Measurements from ENCODE around the gene IQGAP2. TPM values are rescaled to one million over a fixed set of nuclear protein-coding genes. Genes with fewer than 3 reads are reported as not detected.
"Not testable (repeated sequence)": the region's sequence is repeated elsewhere in the genome, so short reads cannot be mapped to it uniquely, and the experiment has no call there.

The IQGAP2 gene
- total and polyA plus RNA-seq, 5 donors, result 3.0 to 9.2 (median 6.2) TPM

GRCh38 chr5:76422742-76423141, 19.7 kb downstream of the IQGAP2 start:
- H3K4me1 ChIP-seq (ENCODE audit: control insufficient read depth, insufficient read depth, low read length), result no peaks in the 10 kb centered on the region
- ATAC-seq, result no peak
- DNase-seq, result no peak
- H3K4me3 ChIP-seq (ENCODE audit: low read length), result no peak overlapping the region
- no peaks in the 10 kb centered on the region for H3K9me3 ChIP-seq (ENCODE audit: control insufficient read depth, low read length)
- intact Hi-C loops (cut with DNase I), result no loop called here
- no peak overlapping the region for H3K27ac ChIP-seq (ENCODE audit: low read length)
- no peaks in the 10 kb centered on the region for H3K27me3 ChIP-seq (ENCODE audit: control insufficient read depth, insufficient read depth)
- 93% methylated on average over 3 of the region's 3 CpGs for WGBS

- intact Hi-C loops (cut with DNase I), result no loop called here
- DNase-seq (no peak), ATAC-seq (no peak)
- 54% methylated on average over 4 of the region's 4 CpGs for WGBS
- H3K27ac ChIP-seq (ENCODE audit: low read length), result no peak overlapping the region
- H3K4me3 ChIP-seq (ENCODE audit: low read length), result no peak overlapping the region
- no peaks in the 10 kb centered on the region for H3K9me3 ChIP-seq (ENCODE audit: control insufficient read depth, low read length)
- no peaks in the 10 kb centered on the region for H3K4me1 ChIP-seq (ENCODE audit: control insufficient read depth, insufficient read depth, low read length)
- no peaks in the 10 kb centered on the region for H3K27me3 ChIP-seq (ENCODE audit: control insufficient read depth, insufficient read depth)
These were observed 22.1 kb downstream of the IQGAP2 start for GRCh38 chr5:76425146-76425545.

- no peak overlapping the region for H3K4me3 ChIP-seq (ENCODE audit: low read length)
- no peak overlapping the region for H3K27ac ChIP-seq (ENCODE audit: low read length)
- intact Hi-C loops (cut with DNase I), result no loop called here
- H3K4me1 ChIP-seq (ENCODE audit: control insufficient read depth, insufficient read depth, low read length), result no peaks in the 10 kb centered on the region
- H3K27me3 ChIP-seq (ENCODE audit: control insufficient read depth, insufficient read depth), result no peaks in the 10 kb centered on the region
- ATAC-seq (no peak), DNase-seq (no peak)
- H3K9me3 ChIP-seq (ENCODE audit: control insufficient read depth, low read length), result no peaks in the 10 kb centered on the region
- 59% methylated on average over 12 of the region's 12 CpGs for WGBS
These were observed 23.1 kb downstream of the IQGAP2 start for GRCh38 chr5:76425928-76426804.

DNA sequence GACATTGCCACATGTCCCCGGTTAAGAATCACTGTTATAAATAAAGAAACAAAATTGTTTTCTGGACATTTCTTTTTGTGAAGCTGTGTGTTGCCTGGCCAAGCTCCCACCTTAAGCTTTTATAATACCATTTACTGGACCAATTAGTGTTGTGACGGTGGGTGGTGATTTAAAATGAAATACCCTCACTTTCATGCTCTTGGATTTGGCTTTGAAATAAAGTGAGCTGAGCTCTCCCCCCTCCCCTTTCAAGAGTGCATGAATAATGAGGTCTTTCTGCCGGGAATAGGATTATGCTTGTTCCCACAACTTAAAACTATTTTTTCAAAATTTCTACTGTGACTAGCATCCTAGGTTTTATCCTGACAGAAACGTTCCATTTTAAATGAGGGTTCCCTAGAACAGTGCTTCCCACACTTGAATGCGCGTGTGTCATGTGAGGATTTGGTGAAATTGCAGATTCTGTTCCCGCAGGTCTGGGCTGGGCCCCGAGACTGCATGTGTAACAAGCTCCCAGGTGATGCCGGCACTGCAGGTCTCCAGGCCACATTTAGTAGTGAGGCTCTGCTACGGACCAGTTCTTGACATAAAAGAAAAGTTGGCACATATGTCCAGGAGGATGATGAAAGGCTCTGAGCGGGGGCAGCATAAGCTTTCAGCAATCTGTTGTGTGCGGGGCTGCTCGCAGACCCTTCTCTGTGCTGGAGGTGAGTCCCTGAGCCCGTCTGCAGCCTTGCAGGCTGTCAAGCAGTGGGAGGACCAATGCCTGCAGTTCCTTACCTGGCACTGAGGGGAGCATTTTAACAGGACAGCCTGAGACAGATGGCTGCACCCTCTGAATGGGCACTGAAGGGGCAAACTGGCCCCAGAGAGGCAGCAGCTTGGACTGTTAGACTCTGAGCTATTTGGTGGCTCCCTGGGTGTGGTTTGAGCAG, 24.4 kb downstream of the IQGAP2 start:
- DNase-seq (no peak), ATAC-seq (no peak)
- Histone ChIP-seq H3K9me3 (ENCODE audit: control insufficient read depth, low read length) (no peaks in the 10 kb centered on the region), H3K27ac (ENCODE audit: low read length) (no peak overlapping the region), H3K4me3 (ENCODE audit: low read length) (no peak overlapping the region), H3K4me1 (ENCODE audit: control insufficient read depth, insufficient read depth, low read length) (no peaks in the 10 kb centered on the region), H3K27me3 (ENCODE audit: control insufficient read depth, insufficient read depth) (no peaks in the 10 kb centered on the region)
- intact Hi-C loops (cut with DNase I), result no loop called here
- 77% methylated on average over 14 of the region's 14 CpGs for WGBS

DNA sequence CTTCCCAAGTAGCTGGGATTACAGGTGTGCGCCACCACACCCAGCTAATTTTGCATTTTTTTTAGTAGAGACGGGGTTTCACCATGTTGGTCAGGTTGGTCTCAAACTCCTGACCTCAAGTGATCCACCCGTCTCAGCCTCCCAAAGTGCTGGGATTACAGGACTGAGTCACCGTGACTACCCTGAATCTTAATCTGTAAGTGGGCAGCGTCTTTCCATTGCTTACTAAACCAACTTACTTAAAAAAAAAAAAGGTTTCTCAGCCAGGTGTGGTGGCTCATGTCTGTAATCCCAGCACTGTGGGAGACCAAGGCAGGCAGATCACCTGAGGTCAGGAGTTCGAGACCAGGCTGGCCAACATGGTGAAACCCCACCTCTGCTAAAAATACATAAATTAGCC, 25.5 kb downstream of the IQGAP2 start:
- WGBS, result 96% methylated on average over 6 of the region's 6 CpGs
- H3K4me3 ChIP-seq (ENCODE audit: low read length); H3K4me1 ChIP-seq (ENCODE audit: control insufficient read depth, insufficient read depth, low read length); ATAC-seq; intact Hi-C loops (cut with DNase I); H3K27ac ChIP-seq (ENCODE audit: low read length); DNase-seq; H3K9me3 ChIP-seq (ENCODE audit: control insufficient read depth, low read length); H3K27me3 ChIP-seq (ENCODE audit: control insufficient read depth, insufficient read depth): not testable (repeated sequence)

- Histone ChIP-seq H3K4me3 (ENCODE audit: low read length) (no peak overlapping the region), H3K27ac (ENCODE audit: low read length) (no peak overlapping the region), H3K4me1 (ENCODE audit: control insufficient read depth, insufficient read depth, low read length) (no peaks in the 10 kb centered on the region), H3K9me3 (ENCODE audit: control insufficient read depth, low read length) (no peaks in the 10 kb centered on the region), H3K27me3 (ENCODE audit: control insufficient read depth, insufficient read depth) (no peaks in the 10 kb centered on the region)
- WGBS, result 34% methylated on average over 1 of the region's 1 CpG
- intact Hi-C loops (cut with DNase I), result no loop called here
- no peak for ATAC-seq
- no peak for DNase-seq
These were observed 30.2 kb downstream of the IQGAP2 start for GRCh38 chr5:76433261-76433660.

- H3K27me3 ChIP-seq (ENCODE audit: control insufficient read depth, insufficient read depth); ATAC-seq; H3K4me3 ChIP-seq (ENCODE audit: low read length); H3K4me1 ChIP-seq (ENCODE audit: control insufficient read depth, insufficient read depth, low read length); DNase-seq; H3K9me3 ChIP-seq (ENCODE audit: control insufficient read depth, low read length); H3K27ac ChIP-seq (ENCODE audit: low read length); intact Hi-C loops (cut with DNase I): not testable (repeated sequence)
- WGBS, result 76% methylated on average over 3 of the region's 3 CpGs
These were observed 34.4 kb downstream of the IQGAP2 start for GRCh38 chr5:76437507-76437906.

DNA sequence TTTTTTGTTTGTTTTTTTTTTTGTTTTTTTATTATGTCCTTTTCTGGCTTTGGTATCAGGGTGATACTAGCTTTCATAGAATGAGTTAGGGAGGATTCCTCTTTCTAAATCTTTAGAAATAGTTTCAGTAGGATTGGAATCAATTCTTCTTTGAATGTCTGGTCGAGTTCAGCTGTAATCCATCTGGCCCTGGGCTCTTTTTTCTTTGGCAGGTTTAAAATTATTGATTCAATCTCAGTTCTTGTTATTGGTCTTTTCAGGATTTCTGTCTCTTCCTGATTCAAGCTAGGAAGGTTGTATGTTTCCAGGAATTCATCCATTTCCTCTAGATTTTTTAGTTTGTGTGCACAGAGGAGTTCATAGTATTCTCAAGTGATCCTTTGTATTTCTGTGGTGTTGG, 34.9 kb downstream of the IQGAP2 start:
- H3K27ac ChIP-seq (ENCODE audit: low read length), result no peak overlapping the region
- H3K4me1 ChIP-seq (ENCODE audit: control insufficient read depth, insufficient read depth, low read length), result no peaks in the 10 kb centered on the region
- intact Hi-C loops (cut with DNase I), result no loop called here
- H3K4me3 ChIP-seq (ENCODE audit: low read length), result no peak overlapping the region
- no peak for DNase-seq
- H3K27me3 ChIP-seq (ENCODE audit: control insufficient read depth, insufficient read depth), result no peaks in the 10 kb centered on the region
- 46% methylated on average over 1 of the region's 1 CpG for WGBS
- ATAC-seq, result no peak
- H3K9me3 ChIP-seq (ENCODE audit: control insufficient read depth, low read length), result no peaks in the 10 kb centered on the region

- WGBS, result 89% methylated on average over 1 of the region's 1 CpG
- no peaks in the 10 kb centered on the region for H3K9me3 ChIP-seq (ENCODE audit: control insufficient read depth, low read length)
- H3K4me1 ChIP-seq (ENCODE audit: control insufficient read depth, insufficient read depth, low read length), result no peaks in the 10 kb centered on the region
- H3K27me3 ChIP-seq (ENCODE audit: control insufficient read depth, insufficient read depth), result no peaks in the 10 kb centered on the region
- DNase-seq (no peak), ATAC-seq (no peak)
- H3K27ac ChIP-seq (ENCODE audit: low read length), result no peak overlapping the region
- H3K4me3 ChIP-seq (ENCODE audit: low read length), result no peak overlapping the region
- intact Hi-C loops (cut with DNase I), result no loop called here
These were observed 36.1 kb downstream of the IQGAP2 start for GRCh38 chr5:76439201-76439600.

GRCh38 chr5:76439929-76440328, 36.8 kb downstream of the IQGAP2 start:
- no peak overlapping the region for H3K27ac ChIP-seq (ENCODE audit: low read length)
- intact Hi-C loops (cut with DNase I), result no loop called here

DNA sequence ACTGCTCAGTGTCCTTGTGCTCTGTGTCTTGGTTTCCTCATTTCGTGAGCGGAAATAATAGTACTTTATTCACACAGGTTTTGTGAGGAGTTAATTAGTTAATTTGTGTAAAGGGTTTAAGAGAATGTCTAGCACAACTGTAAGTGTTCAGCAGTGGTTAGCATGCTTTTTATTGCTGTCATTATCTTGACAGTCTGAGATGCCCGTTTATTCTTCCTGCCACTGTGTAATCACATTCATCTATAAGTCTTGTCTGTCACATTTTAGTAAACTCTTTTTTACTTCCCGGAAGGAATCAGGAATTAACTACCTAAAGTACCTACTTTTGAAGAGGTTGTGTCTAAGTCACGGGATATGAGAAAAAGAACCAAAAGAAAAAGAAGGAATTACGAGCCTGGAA, 38.0 kb downstream of the IQGAP2 start:
- intact Hi-C loops (cut with DNase I), result no loop called here
- H3K27ac ChIP-seq (ENCODE audit: low read length), result no peak overlapping the region
- no peaks in the 10 kb centered on the region for H3K4me1 ChIP-seq (ENCODE audit: control insufficient read depth, insufficient read depth, low read length)
- H3K9me3 ChIP-seq (ENCODE audit: control insufficient read depth, low read length), result no peaks in the 10 kb centered on the region
- no peak overlapping the region for H3K4me3 ChIP-seq (ENCODE audit: low read length)
- WGBS, result 89% methylated on average over 6 of the region's 6 CpGs
- ATAC-seq (no peak), DNase-seq (no peak)
- H3K27me3 ChIP-seq (ENCODE audit: control insufficient read depth, insufficient read depth), result no peaks in the 10 kb centered on the region

More at GRCh38 chr5:76439929-76440328, 36.8 kb downstream of the IQGAP2 start:
- Histone ChIP-seq H3K4me1 (ENCODE audit: control insufficient read depth, insufficient read depth, low read length) (no peaks in the 10 kb centered on the region), H3K4me3 (ENCODE audit: low read length) (no peak overlapping the region), H3K27me3 (ENCODE audit: control insufficient read depth, insufficient read depth) (no peaks in the 10 kb centered on the region), H3K9me3 (ENCODE audit: control insufficient read depth, low read length) (no peaks in the 10 kb centered on the region)
- DNase-seq (no peak), ATAC-seq (no peak)
